Gastrocnemius medialis (tissue), 4 donors: ENCODE measurements around the gene CHST8. TPM values are rescaled to one million over a fixed set of nuclear protein-coding genes. Genes with fewer than 3 reads are reported as not detected.

Source experiments
- ATAC-seq, 2 donors: fragments of 150-250 bp; one replicate each; pipeline ENCODE4 v1.9.1; 2016
- DNase-seq, 2 donors: peaks; one replicate each; pipeline ENCODE4 v3.0.0-alpha.2; 2019
- H3K27ac ChIP-seq, 4 donors: fragments of 200-600 bp; sonication (generic); 1 replicate in 1 of 4; 2 replicates in 3 of 4; pipeline ENCODE4 v1.5.1; 2016 to 2018; ENCODE audit warnings: mild to moderate bottlenecking in 2 of 4, moderate library complexity in 1 of 4
- H3K27me3 ChIP-seq, 3 donors: fragments of 200-600 bp; sonication (generic) in 2 of 3; 1 replicate in 1 of 3; 2 replicates in 2 of 3; pipeline versions ENCODE4 v1.5.1 to v1.6.0; 2016 to 2019; ENCODE audit warnings: mild to moderate bottlenecking in 1 of 3, moderate library complexity in 1 of 3
- H3K36me3 ChIP-seq, 2 donors: fragments of 200-600 bp; sonication (generic) in 1 of 2; one replicate each; pipeline ENCODE4 v1.5.1; 2017 to 2018
- H3K4me1 ChIP-seq, 2 donors: fragments of 200-600 bp; sonication (generic) in 1 of 2; one replicate each; pipeline ENCODE4 v1.5.1; 2016 to 2017; ENCODE audit warnings: mild to moderate bottlenecking in 2 of 2
- H3K4me3 ChIP-seq, 4 donors: fragments of 200-600 bp; sonication (generic) in 3 of 4; 1 replicate in 1 of 4; 2 replicates in 3 of 4; pipeline ENCODE4 v1.5.1; 2016 to 2019; ENCODE audit warnings: mild to moderate bottlenecking in 2 of 4
- H3K9me3 ChIP-seq, 3 donors: fragments of 200-600 bp; sonication (generic) in 2 of 3; 1 replicate in 1 of 3; 2 replicates in 2 of 3; pipeline ENCODE4 v1.5.1; 2016 to 2019
- CTCF ChIP-seq, 5 experiments: fragments of 450-650 bp in 3 of 5; fragments of 200-600 bp in 2 of 5; sonication (generic) in 2 of 5; IDR thresholded peaks in 4 of 5; conservative IDR thresholded peaks in 1 of 5; 1 replicate in 4 of 5; 2 replicates in 1 of 5; pipeline ENCODE4 v1.5.1; 2016 to 2019; ENCODE audit warnings: antibody characterized with exemption in 5 of 5, mild to moderate bottlenecking in 3 of 5, moderate library complexity in 3 of 5
- POLR2A ChIP-seq, 2 donors: fragments of 450-650 bp; IDR thresholded peaks; one replicate each; pipeline ENCODE4 v1.6.1; 2017; ENCODE audit warnings: antibody characterized with exemption in 2 of 2, mild to moderate bottlenecking in 2 of 2, moderate library complexity in 2 of 2
- in situ Hi-C, 4 donors: fragments of 200-750 bp; cut with MboI; loops; one replicate each; pipeline versions ENCODE4 v1.15.0 to v1.8.0; 2017; ENCODE audit warnings: low sequenced_read_pairs in 4 of 4
- intact Hi-C: fragments of 100-400 bp; cut with DNase I; formaldehyde crosslinking; loops from one replicate; pipeline ENCODE4 v1.15.1; 2023; ENCODE audit warnings: low total_unique reads
- total RNA-seq, 4 donors: library from RNA; depleted of rRNA; stranded (reverse); fragments of >200 nt; gene quantifications; one replicate each; pipeline versions ENCODE4 v1.1.0 to v1.2.3, GENCODE V29; 2016

CHST8 gene
- total RNA-seq, 4 donors from 2014 or later, result 0.29 to 0.46 TPM; not detected in 2

- intact Hi-C loops, result no loop called here
- no peaks in the 10 kb centered on the region for H3K27me3 ChIP-seq
- TF ChIP-seq CTCF (IDR thresholded peaks at IDR 0.05 in 4 of 5, conservative IDR thresholded peaks at IDR 0.05 in 1 of 5), result no peak
- TF ChIP-seq POLR2A (IDR thresholded peaks at IDR 0.05), result no peak
Observed at GRCh38 chr19:33811736-33812387, 190.1 kb downstream of the CHST8 start.

DNA sequence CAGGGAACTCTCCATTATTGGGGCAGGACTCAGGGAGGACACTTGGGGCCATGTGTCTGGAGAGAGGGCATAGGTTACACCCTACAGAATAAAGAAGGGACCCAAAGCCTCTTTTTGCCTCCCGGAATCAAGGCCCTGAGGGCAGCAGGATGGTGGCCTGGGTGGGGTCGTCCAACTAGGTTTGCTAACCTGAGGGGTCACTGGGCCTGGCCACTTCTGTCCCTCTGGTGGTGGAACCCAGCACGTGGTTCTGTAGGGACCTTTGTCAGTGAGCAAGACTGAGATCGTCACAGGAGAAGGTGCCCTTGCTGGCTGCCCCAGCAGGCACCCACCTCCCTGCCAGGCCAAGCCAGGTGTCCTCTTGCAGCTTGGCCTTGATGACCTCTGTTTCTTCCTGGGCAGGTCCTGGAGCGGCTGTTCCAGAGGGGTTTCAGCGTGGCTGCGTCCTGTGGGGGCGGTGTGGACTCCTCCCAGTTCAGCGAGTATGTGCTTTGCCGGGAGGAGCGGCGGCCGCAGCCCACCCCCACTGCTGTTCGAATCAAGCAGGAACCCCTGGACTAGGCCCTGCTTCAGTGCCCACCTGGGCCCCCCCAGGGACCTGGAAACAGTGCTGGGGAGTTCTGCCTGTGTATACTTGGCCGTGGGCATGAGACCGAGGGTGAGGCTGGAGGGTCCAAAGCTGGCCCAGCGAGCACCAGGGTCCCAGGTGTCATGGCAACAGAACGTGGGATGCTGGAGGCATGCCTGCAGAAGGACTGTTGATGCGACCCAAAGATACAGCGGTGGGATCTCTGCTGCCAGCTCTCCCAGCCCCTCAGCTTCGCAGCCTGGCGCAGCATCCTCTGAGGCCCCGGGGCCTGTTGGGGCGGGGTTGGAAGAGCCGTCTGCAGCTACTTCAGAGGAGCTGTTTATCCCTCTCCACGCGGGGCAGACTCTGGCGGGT is 190.9 kb downstream of the CHST8 start:
- H3K9me3 ChIP-seq, result no peaks in the 10 kb centered on the region
- ATAC-seq (no peak), DNase-seq (no peak)
- no peaks in the 10 kb centered on the region for H3K27me3 ChIP-seq
- H3K4me3 ChIP-seq, result no peak overlapping the region
- H3K36me3 ChIP-seq, result no peaks in the 10 kb centered on the region
- in situ Hi-C loops (no loop called here), intact Hi-C loops (no loop called here)
- H3K27ac ChIP-seq, result no peak overlapping the region
- TF ChIP-seq CTCF (IDR thresholded peaks at IDR 0.05 in 4 of 5, conservative IDR thresholded peaks at IDR 0.05 in 1 of 5), result no peak
- no peak for TF ChIP-seq POLR2A (IDR thresholded peaks at IDR 0.05)
- H3K4me1 ChIP-seq, result no peaks in the 10 kb centered on the region

More at GRCh38 chr19:33811736-33812387, 190.1 kb downstream of the CHST8 start:
- in situ Hi-C loops, result no loop called here
- Histone ChIP-seq H3K4me3 (no peak overlapping the region), H3K4me1 (no peaks in the 10 kb centered on the region), H3K27ac (no peak overlapping the region), H3K36me3 (no peaks in the 10 kb centered on the region), H3K9me3 (no peaks in the 10 kb centered on the region)
- DNase-seq (no peak), ATAC-seq (no peak)

DNA sequence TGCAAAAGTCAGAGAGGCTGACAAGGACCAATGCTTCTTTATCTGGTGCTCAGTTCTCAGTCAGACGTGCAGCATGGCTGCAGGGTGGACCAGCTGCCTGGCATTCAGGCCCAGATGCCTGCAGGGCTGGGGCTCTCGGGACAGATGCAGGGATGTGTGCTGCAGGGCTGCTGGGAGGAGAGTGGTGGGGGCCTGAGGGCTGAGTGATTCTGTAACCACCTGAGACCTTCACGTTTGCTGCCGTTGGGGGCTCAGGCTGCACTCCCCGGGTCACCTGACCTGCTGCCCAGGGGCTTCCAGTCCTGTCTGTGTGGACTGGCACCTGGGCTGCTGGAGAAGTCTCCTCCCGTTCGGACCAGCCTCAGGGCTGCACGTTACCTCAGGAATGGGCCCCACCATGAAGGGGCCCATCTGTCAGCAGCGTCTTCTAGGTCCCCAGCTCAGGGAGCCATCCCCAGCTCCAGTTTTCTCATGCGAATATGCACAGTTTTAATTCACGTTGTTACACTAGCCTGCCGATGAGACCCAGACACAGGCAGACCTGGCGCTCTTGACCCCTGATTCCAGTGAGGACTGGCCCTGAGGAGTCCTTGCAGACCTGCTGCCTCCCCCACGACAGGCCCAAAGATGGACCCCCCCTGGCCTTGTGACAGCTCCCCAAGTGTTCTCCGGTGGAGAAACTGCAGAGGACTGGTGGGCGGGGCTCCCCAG is 191.8 kb downstream of the CHST8 start:
- no peaks in the 10 kb centered on the region for H3K27me3 ChIP-seq
- no peaks in the 10 kb centered on the region for H3K9me3 ChIP-seq
- ATAC-seq (no peak), DNase-seq (no peak)
- TF ChIP-seq POLR2A (IDR thresholded peaks at IDR 0.05) (no peak), CTCF (IDR thresholded peaks at IDR 0.05 in 4 of 5, conservative IDR thresholded peaks at IDR 0.05 in 1 of 5) (no peak)
- in situ Hi-C loops, result no loop called here
- H3K27ac ChIP-seq, result no peak overlapping the region
- no peaks in the 10 kb centered on the region for H3K36me3 ChIP-seq
- intact Hi-C loops, result no loop called here
- no peak overlapping the region for H3K4me3 ChIP-seq
- no peaks in the 10 kb centered on the region for H3K4me1 ChIP-seq

GRCh38 chr19:33814181-33815165 is 192.7 kb downstream of the CHST8 start:
- no peak overlapping the region for H3K4me3 ChIP-seq
- H3K27ac ChIP-seq, result no peak overlapping the region
- DNase-seq, result no peak
- TF ChIP-seq POLR2A (IDR thresholded peaks at IDR 0.05), result no peak
- TF ChIP-seq CTCF (IDR thresholded peaks at IDR 0.05 in 4 of 5, conservative IDR thresholded peaks at IDR 0.05 in 1 of 5), result no peak
- intact Hi-C loops (no loop called here), in situ Hi-C loops (no loop called here)
- no peaks in the 10 kb centered on the region for H3K4me1 ChIP-seq
- no peak for ATAC-seq
- no peaks in the 10 kb centered on the region for H3K9me3 ChIP-seq
- H3K27me3 ChIP-seq, result no peaks in the 10 kb centered on the region
- H3K36me3 ChIP-seq, result no peaks in the 10 kb centered on the region
